Hindlimb muscle (tissue), 1 donor: ENCODE data around the gene AVPI1. TPM values are rescaled to one million over a fixed set of nuclear protein-coding genes. Genes with fewer than 3 reads are reported as not detected.
"Not testable (repeated sequence)": the region's sequence is repeated elsewhere in the genome, so short reads cannot be mapped to it uniquely, and the experiment has no call there.

Source experiments
- DNase-seq: peaks from one replicate; pipeline ENCODE4 v3.0.0-alpha.2; 2013
- polyA plus RNA-seq: library from polyadenylated mRNA; unstranded; fragments of 120-200 nt; gene quantifications from one replicate; pipeline ENCODE4 v1.2.1, GENCODE V29; 2013; ENCODE audit not compliant: insufficient read length

AVPI1 gene
- polyA plus RNA-seq, 1 donor, result 7.3 TPM

- DNase-seq, result peak; percentile 97
Observed at GRCh38 chr10:97640174-97640867, 46.7 kb downstream of the AVPI1 start, which contains the start of gene PI4K2A. PI4K2A (plus strand) TSS chr10:97640671; CDS start chr10:97640743, 72 bp downstream.

GRCh38 chr10:97639090-97639489 is 48.0 kb downstream of the AVPI1 start:
- DNase-seq, result not testable (repeated sequence)

- no peak for DNase-seq
Observed at GRCh38 chr10:97635577-97635976, 51.5 kb downstream of the AVPI1 start.

- DNase-seq, result no peak
Observed at GRCh38 chr10:97633921-97634320, 53.1 kb downstream of the AVPI1 start.

- peak; percentile 92 for DNase-seq
Observed at GRCh38 chr10:97632949-97633884, 53.8 kb downstream of the AVPI1 start, which contains the start of gene MORN4. MORN4 (minus strand) TSS chr10:97633500; CDS start chr10:97619653, 13,847 bp downstream.

DNA sequence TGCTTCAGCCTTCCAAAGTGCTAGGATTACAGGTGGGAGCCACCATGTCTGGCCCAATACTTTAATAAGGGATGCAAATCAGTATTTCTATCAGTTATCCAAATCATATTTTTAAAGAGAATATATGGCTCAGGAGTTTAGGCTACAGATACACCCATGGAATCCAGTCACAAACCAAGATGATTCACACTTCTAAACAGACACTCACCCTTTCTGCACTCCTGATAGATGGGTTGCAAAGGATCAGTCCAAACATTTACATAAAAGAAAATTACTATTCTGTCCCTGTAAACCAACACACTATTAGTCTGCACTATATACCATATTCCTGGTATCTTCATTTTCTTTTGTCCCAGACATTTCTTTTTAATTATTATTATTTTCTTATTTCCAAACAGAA is 55.9 kb downstream of the AVPI1 start:
- DNase-seq, result no peak

- DNase-seq, result no peak
Observed at GRCh38 chr10:97629289-97629688, 57.8 kb downstream of the AVPI1 start.

- DNase-seq, result no peak
Observed at GRCh38 chr10:97628228-97628627, 58.8 kb downstream of the AVPI1 start.

DNA sequence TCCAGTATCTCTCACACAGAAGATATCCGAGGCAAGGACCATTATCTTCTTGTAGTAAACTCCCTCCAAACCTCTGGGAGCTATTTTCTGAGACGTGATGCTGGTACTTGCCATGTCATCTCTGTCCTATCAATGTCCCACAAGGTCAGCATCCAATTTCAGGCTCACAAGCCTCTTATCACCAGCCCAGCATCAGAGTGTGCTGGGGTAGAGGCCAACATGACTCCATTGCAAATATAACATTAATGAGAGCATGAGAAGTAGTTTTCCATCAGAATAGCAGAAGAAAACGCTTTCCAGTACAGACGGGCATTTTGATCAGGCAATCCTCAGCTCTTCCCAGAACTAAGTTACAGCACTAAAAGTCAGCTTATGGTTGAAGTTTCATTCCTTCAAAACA is 59.3 kb downstream of the AVPI1 start:
- DNase-seq, result no peak

Other genes with a start within 250 kb of the AVPI1 start
- 27.3 TPM for gene EXOSC1, start 241.2 kb downstream of the AVPI1 start, polyA plus RNA-seq
- 30.6 TPM for gene ZDHHC16, start 241.1 kb downstream of the AVPI1 start, polyA plus RNA-seq
- gene MMS19, start 188.8 kb downstream of the AVPI1 start, polyA plus RNA-seq, result 66.7 TPM
- gene UBTD1, start 188.3 kb downstream of the AVPI1 start, polyA plus RNA-seq, result 17.1 TPM
- gene ANKRD2, start 114.5 kb downstream of the AVPI1 start, polyA plus RNA-seq, result 24.2 TPM
- 0.49 TPM for gene HOGA1, start 102.9 kb downstream of the AVPI1 start, polyA plus RNA-seq
- not detected for gene C10orf62, start 97.5 kb downstream of the AVPI1 start, polyA plus RNA-seq
- gene MORN4, start 53.7 kb downstream of the AVPI1 start, polyA plus RNA-seq, result 5.2 TPM
- 10.2 TPM for gene PI4K2A, start 46.6 kb downstream of the AVPI1 start, polyA plus RNA-seq
- gene MARVELD1, start 26.5 kb upstream of the AVPI1 start, polyA plus RNA-seq, result 41.0 TPM
- 14.7 TPM for gene ZFYVE27, start 49.9 kb upstream of the AVPI1 start, polyA plus RNA-seq
- 0.94 TPM for gene SFRP5, start 84.8 kb upstream of the AVPI1 start, polyA plus RNA-seq
- gene GOLGA7B, start 162.6 kb upstream of the AVPI1 start, polyA plus RNA-seq, result 0.23 TPM